GM19467 (cell line): ENCODE measurements around the gene AEBP1.

Experiments used
- ATAC-seq: cut with Tn5 transposase; IDR thresholded peaks from one replicate; pipeline ENCODE4 v1.9.1; 2021; ENCODE audit warnings: mild to moderate bottlenecking, moderate library complexity; ENCODE audit not compliant: unreplicated experiment

AEBP1 gene

DNA sequence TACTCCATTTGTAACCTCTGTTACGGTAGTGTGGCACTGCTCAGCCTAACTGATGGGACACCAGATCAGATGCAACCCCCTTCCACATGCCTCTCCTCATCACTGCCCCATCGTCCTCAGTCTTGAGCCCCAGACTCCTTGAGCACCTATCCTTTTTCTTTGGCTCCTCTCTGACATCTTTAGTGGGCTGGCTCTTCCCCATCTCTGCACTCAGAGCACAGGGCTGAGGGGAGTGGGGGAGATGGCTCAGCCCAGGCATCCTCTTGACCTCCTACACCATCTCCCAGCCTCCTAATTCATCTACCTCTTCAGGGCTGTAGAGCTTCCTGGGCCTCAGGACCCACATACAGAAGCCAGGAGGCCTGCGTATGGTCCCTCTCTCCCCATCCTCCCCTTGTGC lies 20.3 kb upstream of the AEBP1 start:
- ATAC-seq, result no peak

DNA sequence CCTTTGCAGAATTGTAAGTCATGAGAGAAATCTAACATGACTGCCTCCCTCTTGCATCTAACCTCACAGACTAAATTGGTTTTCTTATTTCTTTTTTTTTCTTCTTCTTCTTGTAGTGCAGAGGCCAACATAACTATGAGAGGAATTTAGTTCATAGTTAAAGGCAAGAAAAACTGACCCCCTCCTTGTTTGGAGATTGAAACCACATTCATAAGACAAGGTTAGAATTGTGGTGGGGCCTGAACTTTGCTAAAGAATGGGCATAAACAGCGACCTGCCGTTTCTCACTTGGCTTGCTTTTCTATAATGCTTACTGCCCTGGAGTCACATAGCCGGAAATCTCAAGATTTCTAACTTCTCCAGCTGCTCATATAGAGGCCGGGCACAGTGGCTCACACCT lies 19.4 kb upstream of the AEBP1 start:
- no peak for ATAC-seq

DNA sequence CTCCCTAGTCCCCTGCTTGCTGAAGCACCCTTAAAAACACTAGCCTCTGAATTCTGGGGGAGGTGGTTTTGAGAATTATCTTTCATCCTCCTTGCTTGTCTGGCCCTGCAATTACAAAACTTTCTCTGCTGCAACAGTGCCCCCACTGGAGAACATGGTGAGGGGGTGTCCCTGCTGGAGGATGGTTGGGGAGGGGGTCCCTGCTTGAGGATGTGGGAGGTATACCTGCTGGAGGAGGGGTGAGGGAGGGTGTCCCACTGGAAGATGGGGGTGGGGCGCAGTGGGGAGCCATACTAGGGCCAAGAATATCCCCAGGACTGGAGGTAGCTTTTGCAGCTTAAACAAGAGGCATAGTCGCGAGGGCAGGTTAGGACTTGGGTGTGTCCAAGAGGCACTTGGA lies 18.6 kb upstream of the AEBP1 start:
- ATAC-seq, result no peak

DNA sequence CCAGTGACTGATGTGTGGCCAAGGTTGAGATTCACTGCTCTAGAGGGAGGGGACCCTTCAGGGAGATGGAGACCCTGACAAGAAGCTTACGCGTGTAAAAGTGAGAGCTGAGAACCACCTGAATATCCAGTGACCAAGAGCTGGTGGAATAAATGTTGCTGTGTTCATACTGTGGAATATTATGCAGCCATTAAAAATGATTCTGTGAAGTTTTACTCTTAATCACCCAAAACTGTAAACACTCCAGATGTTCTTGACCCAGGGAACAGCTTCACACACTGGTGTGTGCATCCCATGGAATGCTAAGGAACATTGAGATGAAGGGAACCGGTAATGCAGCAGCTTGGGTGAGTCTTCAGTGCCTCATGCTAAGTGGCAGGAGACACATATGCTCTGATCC lies 17.5 kb upstream of the AEBP1 start:
- no peak for ATAC-seq

DNA sequence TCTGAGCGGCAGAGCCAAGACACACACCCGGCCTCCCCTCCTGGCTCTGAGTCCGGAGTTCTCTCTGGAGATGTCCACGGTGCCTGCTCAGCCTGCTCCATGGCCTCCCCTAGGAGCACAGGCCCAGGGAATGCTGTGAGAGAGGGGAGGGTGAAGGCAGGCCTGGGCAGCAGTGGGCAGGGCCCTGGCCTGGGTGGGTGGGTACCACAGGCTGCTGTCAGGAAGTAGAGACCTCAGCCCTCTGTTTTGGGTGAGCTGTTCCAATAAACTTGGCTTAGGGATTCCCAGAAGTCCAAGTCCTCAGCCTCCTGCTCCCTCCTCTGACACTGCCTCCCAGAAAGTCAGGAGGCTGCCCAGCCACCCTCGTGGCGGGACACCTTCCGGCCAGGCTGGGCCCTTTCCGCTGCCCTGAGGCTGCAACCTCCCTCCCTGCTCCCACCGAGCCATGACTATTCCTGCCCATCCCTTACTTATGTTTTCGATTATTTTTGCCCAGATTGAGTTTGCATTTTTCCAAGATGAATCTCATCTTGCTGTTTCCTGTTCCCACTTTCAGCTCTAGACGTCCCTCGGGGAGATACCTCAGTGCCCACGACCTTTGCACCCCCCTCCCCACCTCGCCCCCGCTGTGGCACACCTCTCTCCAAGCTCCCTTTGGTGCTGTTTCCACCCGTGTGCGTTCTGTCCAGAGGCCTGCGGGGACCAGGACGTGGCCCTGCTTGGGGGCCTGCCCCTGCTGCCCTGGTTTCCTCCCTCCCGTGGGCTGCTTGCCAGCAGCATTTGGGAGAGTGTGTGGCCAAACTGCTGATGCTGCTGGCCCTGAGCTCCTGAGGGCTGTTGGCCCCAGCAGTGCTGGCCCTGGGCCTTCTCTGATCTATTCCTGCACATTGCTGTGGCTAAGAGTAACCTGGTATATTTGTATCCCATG lies 16.0 kb upstream of the AEBP1 start:
- ATAC-seq, result no peak

DNA sequence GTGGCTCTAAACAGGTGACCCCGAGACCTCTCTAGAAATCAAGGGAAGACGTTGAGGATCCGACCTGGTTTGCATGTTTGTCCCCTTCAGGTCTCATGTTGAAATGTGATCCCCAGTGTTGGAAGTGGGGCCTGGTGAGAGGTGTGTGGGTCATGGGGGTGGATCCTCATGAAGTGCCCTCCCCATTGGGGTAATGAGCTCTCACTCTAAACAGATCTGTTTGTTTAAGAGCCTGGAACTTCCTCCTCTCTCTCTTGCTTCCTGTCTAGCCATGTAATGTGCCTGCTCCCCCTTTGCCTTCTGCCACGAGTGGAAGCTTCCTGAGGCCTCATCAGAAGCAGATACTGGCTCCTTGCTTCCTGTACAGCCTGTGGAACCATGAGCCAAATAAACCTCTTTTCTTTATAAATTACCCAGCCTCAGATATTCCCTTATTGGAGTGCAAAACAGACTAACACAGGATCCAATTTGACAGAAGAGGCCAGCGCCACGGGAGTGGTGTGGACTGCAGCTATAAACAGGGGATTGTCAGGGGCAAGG lies 11.0 kb upstream of the AEBP1 start:
- no peak for ATAC-seq

DNA sequence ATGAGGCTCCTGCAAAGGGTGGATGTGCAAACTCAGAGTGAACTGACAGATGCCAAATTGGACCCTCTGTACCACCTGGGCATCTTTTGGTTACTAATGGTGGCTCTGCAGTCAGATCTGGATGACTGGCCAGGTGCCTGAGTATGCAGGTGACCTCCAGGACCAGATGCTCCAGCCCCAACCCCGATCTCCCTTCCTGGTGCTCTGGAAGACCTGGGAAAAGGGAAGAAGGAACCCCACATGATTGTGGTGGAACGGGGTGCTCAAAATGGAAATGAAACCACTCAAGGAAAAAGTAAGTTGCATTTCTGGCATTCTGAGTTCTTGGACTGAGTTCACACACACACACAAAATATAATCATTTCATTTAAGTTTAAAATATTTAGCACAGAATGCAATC lies 9.8 kb upstream of the AEBP1 start:
- ATAC-seq, result no peak

DNA sequence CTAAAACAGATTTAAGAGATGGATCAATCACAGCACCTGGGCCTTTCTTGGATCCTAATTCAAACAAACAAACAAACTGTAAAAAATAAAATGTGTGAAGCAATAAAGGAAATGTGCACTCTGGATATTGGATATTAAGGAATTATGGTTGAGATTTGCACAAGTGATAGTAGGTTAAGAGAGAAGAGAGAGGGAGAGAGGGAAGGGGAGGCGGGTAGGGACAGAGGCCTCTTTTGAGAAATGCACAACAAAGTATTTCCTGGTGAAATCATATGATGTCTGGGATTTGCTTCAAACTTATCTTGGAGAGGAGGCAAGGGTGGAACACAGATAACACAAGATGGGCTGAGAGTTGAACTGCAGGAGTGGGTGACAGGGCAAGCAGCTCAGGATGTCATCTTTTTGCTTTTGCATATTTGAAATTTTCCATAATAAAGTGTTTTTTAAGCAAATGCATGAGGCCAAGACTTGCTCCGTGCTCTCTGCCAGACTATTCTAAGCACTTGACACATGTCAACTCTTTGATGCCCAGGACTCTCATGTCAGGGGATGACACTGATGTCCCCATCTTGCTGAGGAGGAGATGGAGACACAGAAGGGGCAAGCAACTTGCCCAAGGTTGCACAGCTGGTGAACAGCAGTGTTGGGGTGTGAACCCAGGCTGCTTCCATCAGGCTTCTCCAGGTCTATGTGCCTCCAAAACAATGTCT lies 9.1 kb upstream of the AEBP1 start:
- ATAC-seq, result no peak

DNA sequence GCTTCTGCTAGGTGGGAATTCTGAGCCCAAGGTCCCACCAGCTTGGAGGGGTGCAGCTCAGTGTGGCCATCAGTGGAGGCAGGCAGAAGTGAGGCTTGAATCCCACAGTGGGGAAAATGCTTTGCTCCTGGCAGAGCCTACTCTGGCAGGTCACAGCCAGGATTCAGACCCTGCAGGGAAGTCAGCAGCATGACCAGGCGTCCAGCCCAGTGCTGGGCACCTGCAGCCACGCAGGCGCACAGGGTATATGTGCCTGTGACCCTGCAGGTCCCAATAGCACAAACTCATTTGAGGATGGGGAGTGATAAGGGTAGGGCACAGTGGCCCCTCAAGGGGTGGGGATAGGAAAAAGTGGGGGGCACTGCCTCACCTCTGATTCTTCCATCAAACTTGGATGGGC lies 8.4 kb upstream of the AEBP1 start:
- ATAC-seq, result no peak

DNA sequence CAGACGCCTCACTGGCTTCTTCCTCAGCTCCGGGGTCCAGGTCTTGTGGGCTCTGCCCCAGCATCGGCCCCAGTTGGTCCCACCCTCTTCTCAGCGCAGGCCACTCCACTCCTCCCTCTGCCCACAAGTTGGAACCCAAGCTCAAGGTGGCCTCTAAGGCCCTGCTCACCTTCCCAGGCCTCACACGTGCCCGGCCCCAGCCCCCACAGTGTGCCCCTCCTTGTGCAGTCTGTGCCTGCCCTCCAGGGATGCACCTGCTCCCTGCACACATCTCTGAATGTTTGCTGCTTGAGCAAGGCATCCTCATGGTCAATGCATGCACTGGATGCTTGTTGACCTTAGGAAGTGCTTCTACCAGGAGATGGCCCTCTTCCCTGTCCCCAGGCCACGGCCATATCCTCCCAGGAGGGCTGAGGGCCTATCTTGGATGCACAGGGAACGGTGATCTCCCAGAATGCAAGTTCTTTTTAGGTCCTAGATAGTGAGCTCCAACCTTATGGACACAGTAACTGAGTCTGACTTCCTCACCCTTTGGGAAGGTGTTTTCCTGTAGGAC lies 7.7 kb upstream of the AEBP1 start:
- ATAC-seq, result no peak

DNA sequence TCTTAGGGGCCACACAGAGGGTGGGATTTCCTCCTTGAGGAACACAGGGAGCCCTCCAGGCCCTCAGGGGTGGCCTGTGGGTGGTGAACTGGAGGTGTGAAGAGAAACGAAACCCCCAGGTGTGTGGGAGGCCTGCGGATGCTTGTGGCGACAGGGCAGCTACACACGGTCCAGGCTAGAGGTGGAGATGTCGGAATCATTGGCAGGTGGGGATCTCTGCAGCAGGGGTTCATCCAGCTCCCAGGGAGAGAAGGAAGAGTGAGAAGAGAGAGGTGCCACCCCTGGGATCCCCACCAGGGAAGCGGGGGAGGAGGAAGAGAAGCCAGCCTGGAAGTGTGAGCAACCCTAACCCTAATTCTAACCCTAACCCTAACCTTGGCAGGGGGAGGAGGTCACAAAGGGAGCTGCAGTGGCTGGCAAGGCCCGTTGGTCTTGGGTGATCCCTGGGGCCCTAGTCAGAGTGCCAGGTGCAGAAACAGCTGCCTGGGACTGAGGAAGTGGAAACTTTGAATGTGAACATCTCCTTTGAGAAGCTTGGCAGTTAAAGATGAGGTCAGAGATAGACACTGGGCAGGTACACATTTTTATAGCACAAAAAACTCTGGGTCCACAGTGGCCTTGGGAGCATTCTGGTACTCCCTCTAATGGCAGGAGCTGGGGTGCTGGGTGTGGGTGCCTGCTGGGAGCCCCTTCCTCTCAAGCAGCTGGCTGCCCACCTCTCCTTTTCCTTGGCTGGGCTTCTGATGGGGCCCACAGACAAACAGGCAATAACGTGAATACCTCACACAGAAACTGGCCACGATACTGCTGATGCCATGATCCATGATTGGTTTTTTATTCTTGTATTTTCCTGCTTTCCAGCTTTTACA lies 6.8 kb upstream of the AEBP1 start:
- ATAC-seq, result no peak

DNA sequence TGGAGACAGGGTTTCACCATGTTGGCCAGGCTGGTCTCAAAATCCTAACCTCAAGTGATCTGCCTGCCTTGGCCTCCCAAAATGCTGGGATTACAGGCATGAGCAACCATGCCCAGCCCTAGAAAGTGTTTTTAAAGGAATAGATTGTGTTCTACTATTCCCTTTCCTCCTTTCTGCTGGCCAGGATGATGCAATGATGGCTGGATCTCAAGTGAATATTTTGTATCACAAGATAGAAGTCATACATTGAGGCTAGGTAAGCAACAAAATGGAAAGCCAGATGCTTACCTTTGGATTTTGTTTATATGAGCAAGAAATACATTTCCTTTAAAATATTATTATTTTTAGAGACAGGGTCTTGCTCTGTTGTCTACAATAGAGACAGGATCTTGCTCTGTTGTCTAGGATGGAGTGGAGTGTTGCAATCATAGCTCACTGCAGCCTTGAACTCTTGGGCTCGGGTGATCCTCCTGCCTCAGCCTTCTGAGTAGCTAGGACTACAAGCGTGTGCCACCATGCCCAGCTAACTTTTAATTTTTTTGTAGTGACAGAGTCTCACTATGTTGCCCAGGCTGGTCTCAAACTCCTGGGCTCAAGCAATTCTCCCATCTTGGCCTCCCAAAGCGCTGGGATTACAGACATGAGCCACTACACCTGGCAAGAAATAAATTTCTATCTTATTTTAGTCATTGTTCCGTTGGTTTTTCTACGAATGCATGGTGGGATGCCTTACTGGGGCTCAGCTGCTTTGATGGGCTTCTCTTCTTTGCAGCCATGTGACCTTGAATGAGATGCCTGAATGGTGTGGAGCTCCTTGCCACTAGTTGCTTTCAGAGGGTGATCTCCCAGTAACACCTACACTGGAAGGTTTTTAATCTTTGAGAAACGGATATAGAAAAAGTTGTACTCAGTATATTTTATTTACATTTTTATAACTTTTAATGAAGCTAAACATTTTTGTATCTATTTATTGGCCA lies 5.8 kb upstream of the AEBP1 start:
- no peak for ATAC-seq

DNA sequence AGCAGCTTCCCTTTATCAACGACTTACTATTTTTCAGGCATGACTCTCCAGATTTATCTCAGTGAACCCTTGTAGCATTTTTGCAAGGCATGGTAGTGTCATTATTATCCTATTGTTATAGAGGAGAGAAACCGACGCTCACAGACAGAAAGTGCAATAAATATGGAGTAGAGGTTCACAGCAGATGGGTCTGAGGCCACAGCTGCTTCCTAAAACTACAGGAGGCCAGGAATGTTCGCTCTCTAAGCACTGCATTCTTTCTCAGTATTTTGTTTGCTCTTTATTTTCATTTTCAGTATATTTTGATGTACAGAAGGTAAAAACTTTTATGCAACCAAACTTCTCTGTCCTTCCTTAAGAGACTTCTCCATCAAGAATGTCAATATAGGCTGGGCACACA lies 4.5 kb upstream of the AEBP1 start:
- no peak for ATAC-seq

DNA sequence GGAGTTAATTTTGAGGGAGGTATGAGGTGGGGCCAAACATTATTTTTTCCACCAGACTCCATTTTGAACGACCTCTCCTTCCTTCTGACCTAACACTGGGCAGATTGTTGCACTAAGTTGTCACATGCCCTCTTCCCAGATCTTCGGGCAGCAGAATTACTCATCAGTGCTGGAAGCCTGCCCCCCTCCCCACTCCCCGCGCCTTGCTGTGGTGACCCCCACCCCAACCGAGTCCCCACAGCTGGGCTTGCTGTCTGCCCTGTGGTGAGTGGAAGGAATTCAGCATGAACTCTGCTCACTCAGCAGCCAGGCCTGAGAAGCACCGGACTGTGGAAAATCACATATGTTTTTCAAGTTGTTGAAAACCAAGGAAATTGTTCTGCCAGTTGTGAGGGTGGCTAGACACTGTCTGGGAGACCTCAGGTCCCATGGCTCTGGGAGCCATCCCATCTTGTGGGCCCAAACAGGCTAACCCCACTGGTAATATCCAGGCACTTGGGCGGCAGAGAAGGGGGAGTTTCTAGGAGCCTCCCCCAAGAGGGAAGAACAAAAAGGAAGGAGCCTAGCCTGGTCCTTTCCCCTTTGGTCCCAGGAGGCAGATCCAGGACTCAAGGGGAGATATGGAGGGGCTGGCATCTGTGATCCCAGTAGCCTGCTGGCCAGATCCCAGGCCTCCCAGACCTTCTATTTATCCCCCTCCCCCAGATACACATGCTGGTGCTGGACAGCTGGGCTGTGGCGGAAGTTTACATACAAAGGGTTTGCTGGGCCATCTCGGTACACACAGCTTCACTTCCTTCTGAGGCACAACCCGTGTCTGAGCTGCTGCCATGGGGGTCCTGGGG lies 3.5 kb upstream of the AEBP1 start:
- no peak for ATAC-seq

DNA sequence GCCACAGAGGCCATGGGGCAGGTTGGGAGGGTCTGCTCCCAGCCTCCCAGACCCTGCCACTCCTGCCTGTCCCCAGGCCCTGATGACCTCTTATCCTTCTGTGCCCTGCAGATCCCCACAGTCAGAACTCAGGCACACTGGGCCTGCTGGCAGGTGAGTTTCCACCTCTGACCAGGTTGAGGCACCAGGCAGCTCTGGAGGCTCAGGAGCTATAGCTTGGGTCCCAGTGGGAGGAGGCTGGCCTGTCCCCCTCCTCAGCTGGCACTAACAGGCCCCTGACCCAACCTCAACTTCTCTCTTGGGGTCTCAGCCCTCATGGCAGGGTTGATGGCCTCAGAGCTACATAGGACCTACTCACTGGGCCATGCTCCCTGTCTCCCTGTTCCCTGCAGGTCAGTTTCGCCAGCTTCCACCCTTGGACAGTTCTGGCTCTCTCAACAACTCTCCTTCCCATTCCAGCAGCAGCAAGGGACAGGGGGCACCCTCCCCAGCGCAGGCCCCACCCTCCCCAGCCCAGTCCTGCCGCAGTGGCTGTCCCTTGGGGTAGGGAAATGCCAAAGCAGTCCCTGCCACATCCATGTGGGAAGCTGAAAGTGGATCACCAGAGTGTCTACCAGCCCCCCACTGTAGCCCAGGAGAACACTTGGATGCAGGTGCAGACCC lies 2.7 kb upstream of the AEBP1 start:
- no peak for ATAC-seq

DNA sequence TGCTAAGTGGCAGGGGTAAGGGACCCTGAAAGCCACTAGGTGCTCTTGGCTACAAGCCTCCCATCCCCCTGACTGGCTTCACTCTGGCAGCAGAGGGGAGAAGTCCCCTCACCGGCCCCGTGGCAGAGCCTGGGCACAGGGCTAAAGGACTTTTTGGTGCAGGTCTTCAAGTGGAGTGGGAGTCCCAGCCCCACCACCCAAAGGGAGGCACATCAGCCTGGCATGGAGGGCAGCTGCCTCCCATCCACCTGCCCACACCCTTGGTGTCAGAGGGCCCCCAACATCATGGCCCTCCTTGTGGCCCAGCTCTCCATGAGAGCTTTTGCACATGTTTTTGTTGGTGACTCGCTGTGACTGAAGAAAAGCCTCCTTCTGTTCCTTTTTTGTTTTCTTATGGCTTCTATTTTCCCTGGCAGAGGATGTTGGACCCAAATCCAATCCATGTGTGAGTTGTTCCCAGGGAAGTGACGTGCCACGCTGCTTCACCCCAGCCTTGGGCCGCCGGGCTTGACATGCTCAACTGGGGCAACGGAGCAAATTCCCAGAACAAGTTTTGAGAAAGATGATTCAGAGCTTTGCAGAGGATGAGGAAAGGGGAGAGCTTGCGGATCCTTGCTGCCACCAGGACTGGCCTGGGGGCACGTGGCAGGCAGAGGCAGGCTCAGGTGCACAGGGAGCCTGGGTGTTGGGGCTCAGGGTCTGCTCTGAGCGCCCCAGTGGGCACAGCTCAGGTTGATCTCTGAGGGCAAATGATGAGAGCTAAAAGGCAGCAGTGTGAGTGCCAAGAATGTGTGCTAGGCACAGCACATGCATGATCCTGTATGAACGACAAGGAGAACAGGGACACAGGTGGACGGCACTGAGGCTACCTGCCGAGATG lies 1.9 kb upstream of the AEBP1 start:
- no peak for ATAC-seq

DNA sequence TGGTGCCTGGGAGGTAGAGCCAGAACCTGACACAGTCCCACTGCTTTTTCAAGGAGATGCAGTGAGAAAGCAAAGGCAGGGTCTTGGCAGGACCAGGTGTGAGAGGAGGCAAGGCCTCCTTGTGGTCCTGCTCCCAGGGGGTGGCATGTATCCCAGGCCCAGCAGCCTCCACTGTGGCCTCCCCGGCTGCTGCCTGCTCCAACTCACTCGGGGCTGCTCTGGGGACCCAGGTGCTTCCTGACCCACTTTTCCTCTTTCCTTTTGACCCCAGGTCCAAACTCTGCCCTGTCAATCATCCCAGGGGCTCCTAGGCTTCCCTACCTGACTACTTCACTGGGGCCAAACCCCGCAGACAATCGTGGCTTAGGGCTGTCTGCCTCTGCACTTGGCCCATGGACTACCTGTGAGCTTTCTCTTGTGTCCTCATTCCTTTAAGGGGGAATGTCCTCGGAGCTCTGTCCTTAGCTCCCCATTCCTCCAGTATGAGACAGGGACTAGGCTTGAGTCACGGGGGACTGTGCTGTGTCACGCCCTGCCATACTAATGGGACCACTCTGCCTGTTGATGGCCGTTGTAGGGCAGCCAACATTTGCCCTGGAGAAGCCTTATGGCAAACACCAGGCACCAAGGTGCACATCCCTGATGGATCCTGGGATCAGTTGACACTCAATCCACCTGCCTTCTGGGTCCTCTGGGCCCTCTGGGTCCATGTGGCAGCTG lies 1.1 kb upstream of the AEBP1 start:
- no peak for ATAC-seq
